LNCaP clone FGC (cell line): ENCODE results near the gene TSHZ2.

Experiments used
- DNase-seq: peaks from one replicate; pipeline ENCODE4 v3.0.0-alpha.2; 2011; ENCODE audit warnings: low read depth
- H3K4me3 ChIP-seq: 2 replicates; pipeline ENCODE4 v1.5.1; 2011; ENCODE audit warnings: mild to moderate bottlenecking, low read depth, low read length, control low read depth
- CTCF ChIP-seq: IDR thresholded peaks from 2 replicates; pipeline ENCODE4 v1.5.1; 2012; ENCODE audit warnings: mild to moderate bottlenecking; ENCODE audit not compliant: control insufficient read depth, insufficient read depth; ENCODE audit errors: extremely low read depth

TSHZ2 gene

GRCh38 chr20:53179749-53180148 lies 207.6 kb downstream of the TSHZ2 start:
- no peak overlapping the region for H3K4me3 ChIP-seq
- DNase-seq = no peak
- no peak for TF ChIP-seq CTCF

- no peak overlapping the region for H3K4me3 ChIP-seq
- DNase-seq = no peak
- TF ChIP-seq CTCF = no peak
These were observed 208.8 kb downstream of the TSHZ2 start for GRCh38 chr20:53180928-53181362.

- no peak for DNase-seq
- TF ChIP-seq CTCF = no peak
- no peak overlapping the region for H3K4me3 ChIP-seq
These were observed 209.8 kb downstream of the TSHZ2 start for GRCh38 chr20:53181866-53182376.

GRCh38 chr20:53183181-53183580 lies 211.0 kb downstream of the TSHZ2 start:
- TF ChIP-seq CTCF = no peak
- no peak overlapping the region for H3K4me3 ChIP-seq
- no peak for DNase-seq

GRCh38 chr20:53186635-53187034 lies 214.5 kb downstream of the TSHZ2 start:
- TF ChIP-seq CTCF = 0 out of 2 replicates have a peak, but pooled peaks have one; percentile 12
- no peak for DNase-seq
- H3K4me3 ChIP-seq = no peak overlapping the region

GRCh38 chr20:53187392-53188068 lies 215.4 kb downstream of the TSHZ2 start:
- DNase-seq = no peak
- H3K4me3 ChIP-seq = no peak overlapping the region
- no peak for TF ChIP-seq CTCF

GRCh38 chr20:53190225-53190624 lies 218.1 kb downstream of the TSHZ2 start:
- no peak for TF ChIP-seq CTCF
- no peak overlapping the region for H3K4me3 ChIP-seq
- no peak for DNase-seq
